ENCODE results near the gene MAGI2.

Gene MAGI2

GRCh38 chr7:78129865-78130264, 1323.6 kb downstream of the MAGI2 start:
- no peak overlapping the region for H3K4me3 ChIP-seq (ENCODE audit: low read depth, low read length)
- no peak for TF ChIP-seq CTCF (conservative IDR thresholded peaks at IDR 0.05; ENCODE audit: low read depth, low read length)
- no peak for DNase-seq (ENCODE audit: low read depth)

- H3K4me3 ChIP-seq (ENCODE audit: low read depth, low read length): no peak overlapping the region
- no peak for TF ChIP-seq CTCF (conservative IDR thresholded peaks at IDR 0.05; ENCODE audit: low read depth, low read length)
- no peak for DNase-seq (ENCODE audit: low read depth)
Observed at GRCh38 chr7:78127009-78127408, 1326.5 kb downstream of the MAGI2 start.

- no peak for DNase-seq (ENCODE audit: low read depth)
- no peak for TF ChIP-seq CTCF (conservative IDR thresholded peaks at IDR 0.05; ENCODE audit: low read depth, low read length)
- H3K4me3 ChIP-seq (ENCODE audit: low read depth, low read length): no peak overlapping the region
Observed at GRCh38 chr7:78125884-78126283, 1327.6 kb downstream of the MAGI2 start.

GRCh38 chr7:78124216-78124615, 1329.3 kb downstream of the MAGI2 start:
- TF ChIP-seq CTCF (conservative IDR thresholded peaks at IDR 0.05; ENCODE audit: low read depth, low read length): no peak
- no peak for DNase-seq (ENCODE audit: low read depth)
- no peak overlapping the region for H3K4me3 ChIP-seq (ENCODE audit: low read depth, low read length)

- no peak for TF ChIP-seq CTCF (conservative IDR thresholded peaks at IDR 0.05; ENCODE audit: low read depth, low read length)
- no peak overlapping the region for H3K4me3 ChIP-seq (ENCODE audit: low read depth, low read length)
- no peak for DNase-seq (ENCODE audit: low read depth)
Observed at GRCh38 chr7:78121888-78122287, 1331.6 kb downstream of the MAGI2 start.

- H3K4me3 ChIP-seq (ENCODE audit: low read depth, low read length): no peak overlapping the region
- no peak for DNase-seq (ENCODE audit: low read depth)
- TF ChIP-seq CTCF (conservative IDR thresholded peaks at IDR 0.05; ENCODE audit: low read depth, low read length): no peak
Observed at GRCh38 chr7:78118470-78118869, 1335.0 kb downstream of the MAGI2 start.

GRCh38 chr7:78115876-78116275, 1337.6 kb downstream of the MAGI2 start:
- no peak for DNase-seq (ENCODE audit: low read depth)
- no peak for TF ChIP-seq CTCF (conservative IDR thresholded peaks at IDR 0.05; ENCODE audit: low read depth, low read length)
- no peak overlapping the region for H3K4me3 ChIP-seq (ENCODE audit: low read depth, low read length)

All from choroid plexus epithelial cell (primary cell).